Right cardiac atrium (tissue), 5 donors: Measurements from ENCODE around the gene RHEBL1. TPM values are rescaled to one million over a fixed set of nuclear protein-coding genes. Genes with fewer than 3 reads are reported as not detected.

Experiments used
- ATAC-seq, 2 donors: fragments of 200-7000 bp; cut with Tn5 transposase; one replicate each; pipeline versions ENCODE4 v1.8.0 to v1.9.1; 2020; ENCODE audit warnings: moderate library complexity in 2 of 2, mild to moderate bottlenecking in 1 of 2
- DNase-seq, 3 donors: peaks; one replicate each; pipeline ENCODE4 v3.0.0-alpha.2; 2020
- H3K27ac ChIP-seq: one replicate; pipeline ENCODE4 v1.5.1; 2013; ENCODE audit warnings: mild to moderate bottlenecking, low read length, control low read depth, moderate library complexity
- H3K27me3 ChIP-seq: one replicate; pipeline ENCODE4 v1.6.1; 2013; ENCODE audit not compliant: control insufficient read depth, insufficient read depth
- H3K4me1 ChIP-seq: one replicate; pipeline ENCODE4 v1.6.1; 2013; ENCODE audit warnings: low read length; ENCODE audit not compliant: control insufficient read depth, insufficient read depth
- H3K4me3 ChIP-seq: one replicate; pipeline ENCODE4 v1.5.1; 2013; ENCODE audit warnings: low read length, control low read depth
- H3K9me3 ChIP-seq: one replicate; pipeline ENCODE4 v1.6.1; 2013; ENCODE audit warnings: low read length; ENCODE audit not compliant: control insufficient read depth
- WGBS: extraction: QIAGEN DNeasy Blood & Tissue Kit; methylation state at CpG from one replicate; pipeline ENCODE4 v1.1.7; 2013; 5-methylcytosine and 5-hydroxymethylcytosine counted together
- intact Hi-C, 4 donors: fragments of 100-400 bp; cut with DNase I; formaldehyde crosslinking; loops; one replicate each; pipeline versions ENCODE4 v1.11.0 to v1.14.0; 2022 to 2023
- polyA plus RNA-seq: library from polyadenylated mRNA; stranded (reverse); fragments of 200-250 nt; gene quantifications from one replicate; pipeline ENCODE4 v1.2.3, GENCODE V29; 2013
- total RNA-seq, 4 donors: library from RNA; stranded (reverse); fragmentation: NEBNext Ultra II Directional; extraction: Animal tissue kit (Norgen Biotek cat#: 25700); gene quantifications; one replicate each; pipeline ENCODE4 v1.2.1, GENCODE V29; 2021
- donor health status: healthy with polysubstance abuse.
- donor health status: DM: no; HTN: yes; CAD: no.
- donor health status: DM: no; HTN: no; CAD: no.
- donor health status: DM: no; HTN: yes; CAD: no; lungs with severe emphysema.
- donor health status: DM: yes; HTN: yes; CAD: no.

The RHEBL1 gene
- total and polyA plus RNA-seq, 5 donors: 0.21 to 0.59 (median 0.31) TPM; not detected in 2

GRCh38 chr12:49098035-49098451 lies 28.3 kb upstream of the RHEBL1 start:
- Histone ChIP-seq H3K4me3 (no peak overlapping the region), H3K27ac (no peak overlapping the region), H3K9me3 (no peaks in the 10 kb centered on the region), H3K4me1 (peaks cover 5% of the 10 kb centered on the region), H3K27me3 (no peaks in the 10 kb centered on the region)
- intact Hi-C loops: no loop called here
- 53% methylated on average over 4 of the region's 4 CpGs for WGBS
- DNase-seq (peak in 2 of 3 donors; percentile 28 to 70), ATAC-seq (no peak)

GRCh38 chr12:49097381-49097780 lies 27.6 kb upstream of the RHEBL1 start:
- Histone ChIP-seq H3K27ac (no peak overlapping the region), H3K27me3 (no peaks in the 10 kb centered on the region), H3K9me3 (no peaks in the 10 kb centered on the region), H3K4me1 (peaks cover 5% of the 10 kb centered on the region), H3K4me3 (no peak overlapping the region)
- 80% methylated on average over 3 of the region's 3 CpGs for WGBS
- intact Hi-C loops: no loop called here
- no peak for DNase-seq
- no peak for ATAC-seq

- DNase-seq (no peak), ATAC-seq (no peak)
- Histone ChIP-seq H3K4me3 (no peak overlapping the region), H3K4me1 (peaks cover 9% of the 10 kb centered on the region), H3K9me3 (no peaks in the 10 kb centered on the region), H3K27ac (no peak overlapping the region), H3K27me3 (no peaks in the 10 kb centered on the region)
- 74% methylated on average over 2 of the region's 2 CpGs for WGBS
- intact Hi-C loops: no loop called here
Measured at GRCh38 chr12:49094975-49095365, 25.2 kb upstream of the RHEBL1 start.

- intact Hi-C loops: no loop called here
- H3K4me3 ChIP-seq: peak within 1 kb of the TSS; percentile 26
- no peaks in the 10 kb centered on the region for H3K27me3 ChIP-seq
- peaks cover 9% of the 10 kb centered on the region for H3K4me1 ChIP-seq
- no peaks in the 10 kb centered on the region for H3K9me3 ChIP-seq
- H3K27ac ChIP-seq: no peak within 1 kb of the TSS
- peak; percentile 63 to 85 (median 83) for DNase-seq
- WGBS: 2% methylated on average over 49 of the region's 49 CpGs
- peak; percentile 58 to 61 for ATAC-seq
Measured at GRCh38 chr12:49094160-49094974, 24.6 kb upstream of the RHEBL1 start, which contains the start of gene DHH. Gene DHH (minus strand): TSS chr12:49094801. CDS start chr12:49094512, 289 bp downstream.

- H3K27ac ChIP-seq: no peak overlapping the region
- H3K4me1 ChIP-seq: peaks cover 9% of the 10 kb centered on the region
Measured at GRCh38 chr12:49093792-49094159, 24.0 kb upstream of the RHEBL1 start.

GRCh38 chr12:49092816-49093406 lies 23.1 kb upstream of the RHEBL1 start:
- Histone ChIP-seq H3K27me3 (no peaks in the 10 kb centered on the region), H3K4me1 (peaks cover 15% of the 10 kb centered on the region), H3K9me3 (no peaks in the 10 kb centered on the region), H3K4me3 (no peak overlapping the region), H3K27ac (no peak overlapping the region)
- intact Hi-C loops: no loop called here
- WGBS: 62% methylated on average over 4 of the region's 4 CpGs
- DNase-seq: no peak
- ATAC-seq: no peak

More at GRCh38 chr12:49093792-49094159, 24.0 kb upstream of the RHEBL1 start:
- peak in 2 of 3 donors; percentile 60 to 76 for DNase-seq
- Histone ChIP-seq H3K9me3 (no peaks in the 10 kb centered on the region), H3K4me3 (peak overlapping the region; percentile 26), H3K27me3 (no peaks in the 10 kb centered on the region)
- intact Hi-C loops: no loop called here
- ATAC-seq: peak; percentile 29 to 70
- 4% methylated on average over 9 of the region's 9 CpGs for WGBS

- no peaks in the 10 kb centered on the region for H3K9me3 ChIP-seq
- DNase-seq (peak; percentile 68 to 80 (median 79)), ATAC-seq (peak in 1 of 2 donors; percentile 20)
- 5% methylated on average over 32 of the region's 32 CpGs for WGBS
- H3K4me1 ChIP-seq: peaks cover 16% of the 10 kb centered on the region
- no peak overlapping the region for H3K27ac ChIP-seq
- H3K4me3 ChIP-seq: peak overlapping the region; percentile 13
- intact Hi-C loops: no loop called here
- H3K27me3 ChIP-seq: no peaks in the 10 kb centered on the region
Measured at GRCh38 chr12:49092086-49092815, 22.5 kb upstream of the RHEBL1 start.

- H3K27me3 ChIP-seq: no peaks in the 10 kb centered on the region
- H3K4me1 ChIP-seq: peaks cover 16% of the 10 kb centered on the region
- peak overlapping the region; percentile 13 for H3K4me3 ChIP-seq
- ATAC-seq: no peak
- H3K9me3 ChIP-seq: no peaks in the 10 kb centered on the region
- WGBS: 5% methylated on average over 14 of the region's 14 CpGs
- intact Hi-C loops: no loop called here
- H3K27ac ChIP-seq: no peak overlapping the region
- no peak for DNase-seq
Measured at GRCh38 chr12:49091836-49092085, 22.0 kb upstream of the RHEBL1 start.

GRCh38 chr12:49091056-49091835 lies 21.5 kb upstream of the RHEBL1 start:
- no peak overlapping the region for H3K27ac ChIP-seq
- no peak overlapping the region for H3K4me3 ChIP-seq
- ATAC-seq (no peak), DNase-seq (no peak)
- H3K27me3 ChIP-seq: no peaks in the 10 kb centered on the region
- H3K9me3 ChIP-seq: no peaks in the 10 kb centered on the region
- 49% methylated on average over 41 of the region's 41 CpGs for WGBS
- H3K4me1 ChIP-seq: peaks cover 16% of the 10 kb centered on the region
- intact Hi-C loops: no loop called here

GRCh38 chr12:49089821-49090773 lies 20.3 kb upstream of the RHEBL1 start:
- H3K4me1 ChIP-seq: peaks cover 15% of the 10 kb centered on the region
- intact Hi-C loops: loop anchor here (5.0 to 10.0 kb wide), 3 partner anchors 32 to 147 kb away; no protein-coding TSS in a partner anchor
- ATAC-seq (peak in 1 of 2 donors; percentile 29), DNase-seq (peak; percentile 64 to 80 (median 77))
- no peaks in the 10 kb centered on the region for H3K9me3 ChIP-seq
- no peaks in the 10 kb centered on the region for H3K27me3 ChIP-seq
- H3K4me3 ChIP-seq: peak overlapping the region; percentile 30
- WGBS: 4% methylated on average over 88 of the region's 88 CpGs
- H3K27ac ChIP-seq: no peak overlapping the region
